GM21515 (cell line): Measurements from ENCODE around the gene TTC21A.

Experiments
- ATAC-seq: cut with Tn5 transposase; IDR thresholded peaks from one replicate; pipeline ENCODE4 v1.9.1; 2021; ENCODE audit not compliant: unreplicated experiment

TTC21A gene

GRCh38 chr3:39176025-39176714 lies 68.7 kb downstream of the TTC21A start:
- no peak for ATAC-seq

DNA sequence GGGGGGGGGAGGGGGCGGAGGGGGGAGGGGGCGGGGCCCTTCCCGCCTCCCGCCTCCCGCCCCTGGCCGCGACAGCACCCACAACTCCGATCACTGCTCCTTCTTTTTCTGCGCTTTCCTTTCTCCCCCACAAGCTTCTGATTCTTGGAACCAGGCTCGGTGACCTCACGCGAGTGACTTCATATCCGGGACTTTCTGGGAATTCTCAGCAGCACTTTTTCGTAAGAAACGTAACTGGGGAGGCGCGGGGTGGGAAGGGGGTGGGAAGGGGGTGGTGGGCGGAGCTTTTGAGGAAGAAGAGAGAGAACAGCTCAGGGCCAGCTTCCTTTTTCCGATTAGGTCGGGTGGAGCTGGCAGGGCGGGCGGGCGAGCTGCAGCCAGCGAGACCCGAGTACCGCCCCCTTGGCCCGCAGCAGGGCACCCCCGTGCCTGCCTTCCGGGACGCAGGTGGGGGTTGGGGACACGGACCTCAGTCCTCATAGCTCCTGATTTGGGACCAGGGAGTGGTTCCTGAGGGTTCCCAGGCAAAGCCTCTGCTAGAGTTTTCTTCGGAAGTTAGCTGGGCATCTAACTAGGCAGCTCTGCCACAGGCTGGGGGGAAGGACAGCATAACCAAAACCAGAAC lies 70.3 kb downstream of the TTC21A start:
- no peak for ATAC-seq

GRCh38 chr3:39178553-39178952 lies 71.1 kb downstream of the TTC21A start:
- ATAC-seq, result no peak

- no peak for ATAC-seq
Observed at GRCh38 chr3:39180183-39180545, 72.7 kb downstream of the TTC21A start.

- peak; percentile 88 for ATAC-seq
Observed at GRCh38 chr3:39180546-39181346, 73.3 kb downstream of the TTC21A start.

DNA sequence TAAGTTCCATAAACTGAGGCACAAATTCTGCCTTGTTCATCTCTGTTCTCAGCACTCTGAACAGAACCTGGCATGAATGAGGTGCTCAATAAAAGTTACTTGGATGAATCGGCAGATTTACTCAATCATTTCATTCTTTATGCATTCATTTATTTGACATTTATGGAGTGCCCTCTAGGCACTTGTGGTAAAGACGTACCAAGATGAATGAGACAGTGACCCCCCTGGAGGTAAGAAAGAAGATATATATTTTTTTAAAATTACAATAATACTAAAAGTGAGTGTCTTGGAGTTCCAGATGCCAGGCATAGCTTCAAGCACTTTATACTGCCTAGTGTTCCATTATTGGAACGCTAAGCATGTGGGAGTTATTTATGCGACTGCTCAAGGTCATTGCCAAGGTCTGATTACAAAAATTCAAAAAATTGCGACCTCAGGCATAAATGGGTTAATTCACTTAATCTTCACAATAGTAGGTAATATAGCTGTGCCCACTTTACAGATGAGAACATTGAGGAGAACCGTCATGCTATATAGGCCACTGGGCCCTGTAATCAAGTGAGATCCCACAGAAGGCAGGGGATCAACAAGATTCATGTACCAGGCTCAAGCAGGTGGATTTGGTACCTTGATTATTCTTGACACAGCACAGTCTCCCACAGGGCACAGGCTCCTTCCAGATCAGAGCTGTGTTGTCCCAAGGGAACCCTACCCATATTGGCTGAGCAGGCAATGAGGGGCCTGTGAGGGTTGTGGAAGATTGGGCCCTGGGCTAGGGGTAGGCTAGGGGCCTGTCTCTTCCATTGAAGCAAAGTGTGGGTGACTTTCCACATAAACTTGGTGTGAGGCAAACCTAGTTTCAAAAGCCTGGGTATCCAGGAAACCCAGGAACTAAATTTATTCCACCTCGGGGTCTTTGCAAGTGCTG lies 74.2 kb downstream of the TTC21A start:
- ATAC-seq, result no peak

GRCh38 chr3:39183211-39184080 lies 76.0 kb downstream of the TTC21A start:
- no peak for ATAC-seq

- ATAC-seq, result no peak
Observed at GRCh38 chr3:39184081-39184967, 76.8 kb downstream of the TTC21A start.

DNA sequence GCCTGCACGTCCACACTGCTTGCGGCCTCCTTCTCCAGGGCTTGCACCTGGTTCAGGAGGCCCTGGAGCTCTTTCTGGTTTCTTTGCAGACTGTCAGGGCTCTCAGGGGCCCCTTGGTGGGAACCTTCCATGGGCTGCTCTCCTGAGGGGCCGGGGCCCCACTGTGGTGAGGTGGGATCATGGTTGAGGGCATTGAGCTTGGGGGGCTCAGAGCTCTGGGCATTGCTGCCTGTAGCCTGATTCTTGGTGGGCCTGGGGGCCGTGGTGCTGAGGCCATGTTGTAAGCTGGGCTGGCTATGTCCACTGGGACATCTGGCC lies 77.4 kb downstream of the TTC21A start:
- no peak for ATAC-seq

GRCh38 chr3:39185326-39185958 lies 78.0 kb downstream of the TTC21A start:
- ATAC-seq, result no peak

DNA sequence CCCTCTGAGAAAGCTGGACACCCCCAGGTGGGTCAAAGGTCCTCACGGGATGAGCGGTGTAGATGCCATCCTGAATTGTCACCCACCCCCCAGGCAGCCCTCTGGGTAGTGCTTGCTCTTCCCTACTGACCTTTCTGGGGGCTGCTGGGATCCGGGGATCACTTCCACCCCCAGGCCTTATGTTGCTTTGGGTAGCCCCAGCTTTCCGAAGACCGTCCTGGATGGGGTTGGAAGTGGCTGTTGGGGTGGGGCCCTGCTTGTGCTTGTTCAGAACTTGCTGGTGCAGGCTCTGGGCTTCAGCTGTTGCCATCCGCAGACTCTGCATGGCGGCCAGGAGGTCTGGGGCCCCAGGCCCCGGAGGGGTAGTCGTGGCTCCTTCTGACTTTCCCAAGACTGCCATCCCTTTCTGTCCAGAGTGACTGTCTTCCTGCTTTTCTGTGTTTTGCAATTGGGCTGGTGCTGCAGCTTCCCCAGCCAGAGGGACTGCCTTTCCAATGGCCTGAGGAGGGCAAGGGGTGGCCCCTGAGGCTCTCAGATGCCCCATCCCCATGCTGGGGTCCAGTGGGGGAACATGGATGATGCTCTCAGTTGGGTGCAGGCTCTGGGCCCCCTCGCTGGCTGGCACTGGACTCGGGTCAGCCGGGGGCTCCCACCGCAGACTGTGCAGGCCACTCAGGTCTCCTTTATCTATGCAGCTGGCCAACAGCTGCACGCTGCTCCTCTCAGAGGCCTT lies 78.6 kb downstream of the TTC21A start:
- ATAC-seq, result no peak

DNA sequence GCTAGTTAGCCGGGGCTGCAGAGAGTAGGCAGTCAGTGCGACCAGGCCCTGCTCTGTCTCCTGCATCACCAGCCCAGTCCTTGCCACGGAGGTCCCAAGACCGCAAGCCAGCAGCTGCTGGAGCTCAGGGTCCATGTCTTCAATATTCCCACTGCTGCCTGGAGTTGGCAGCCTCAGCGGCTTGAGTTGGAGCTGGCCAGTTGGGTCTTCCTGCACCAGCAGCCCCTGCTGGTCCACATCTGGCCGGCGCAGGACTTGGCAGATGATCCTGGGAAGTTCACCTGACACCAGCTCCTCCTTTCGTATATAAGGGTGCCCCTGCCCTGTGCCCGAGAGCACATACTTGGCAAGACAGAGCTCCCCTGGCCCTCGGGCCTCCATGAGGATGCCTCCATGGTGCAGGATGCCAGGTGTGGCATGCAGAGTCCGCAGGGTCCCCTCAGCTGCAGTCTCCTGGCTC lies 79.2 kb downstream of the TTC21A start:
- no peak for ATAC-seq

DNA sequence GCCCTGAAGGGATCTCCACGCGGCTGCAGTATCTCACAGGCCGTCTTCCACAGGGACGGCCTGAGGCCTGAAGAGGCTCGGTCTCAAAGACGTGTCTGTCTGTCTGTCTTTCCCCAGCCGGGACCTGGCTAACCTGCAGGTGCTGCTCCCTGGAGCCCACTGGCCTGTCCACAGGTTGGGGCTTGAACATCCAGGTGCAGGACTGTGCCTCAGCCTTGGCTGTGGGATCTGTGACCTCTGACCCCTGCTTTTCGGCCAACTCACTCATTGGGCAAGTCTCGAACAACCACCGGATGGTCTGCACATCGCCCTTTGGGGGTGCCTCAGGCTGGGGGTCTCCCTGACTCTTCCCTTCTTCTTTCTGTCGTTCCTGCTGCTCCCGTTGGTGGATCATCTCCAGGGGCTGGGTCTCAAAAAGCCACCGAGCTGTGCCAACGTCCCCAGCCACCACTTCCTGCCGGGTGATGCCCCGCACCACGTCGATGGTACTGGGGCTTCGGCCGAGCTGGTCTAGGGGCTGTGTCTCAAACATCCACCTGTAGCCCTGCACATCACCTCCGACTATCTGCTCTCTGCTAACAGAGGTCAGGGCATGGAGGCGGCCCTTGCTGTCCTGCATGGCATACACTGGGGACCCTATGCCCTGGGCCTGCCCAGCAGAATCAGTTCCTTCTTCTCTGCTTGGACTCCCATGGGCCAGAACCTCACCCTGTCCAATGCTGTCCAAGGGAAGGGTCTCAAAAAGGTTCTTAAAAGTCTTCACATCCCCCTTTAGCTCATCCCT lies 80.1 kb downstream of the TTC21A start:
- ATAC-seq, result no peak
